WTC11 (cell line): Measurements from ENCODE around the gene CYP27C1. TPM values are rescaled to one million over a fixed set of nuclear protein-coding genes. Genes with fewer than 3 reads are reported as not detected.

Experiments
- ATAC-seq: fragments of 200-7000 bp; cut with Tn5 transposase; 2 replicates; pipeline ENCODE4 v1.10.0; 2021; ENCODE audit warnings: mild to moderate bottlenecking, moderate library complexity
- CTCF ChIA-PET: fragments of 300-600 bp; sonication (Branson Sonifier 250); formaldehyde crosslinking; loops from one replicate; lab custom pipeline; 2021; ENCODE audit warnings: antibody characterized with exemption; lab: Charles Lee
- POLR2A ChIA-PET: fragments of 350-600 bp; sonication (Branson Sonifier 250); formaldehyde crosslinking; loops from one replicate; lab custom pipeline; 2021; ENCODE audit warnings: antibody characterized with exemption; lab: Charles Lee
- DNase-seq: peaks from one replicate; pipeline ENCODE4 v3.0.0; 2021; ENCODE audit warnings: low spot score
- H3K27ac Mint-ChIP-seq: 2 replicates; pipeline ENCODE4 v1.8.0; 2021; ENCODE audit warnings: mixed read lengths
- H3K27me3 Mint-ChIP-seq: 2 replicates; pipeline ENCODE4 v1.8.0; 2021; ENCODE audit warnings: low read depth, mild to moderate bottlenecking, moderate library complexity, mixed read lengths
- H3K36me3 Mint-ChIP-seq: 2 replicates; pipeline ENCODE4 v1.8.0; 2021; ENCODE audit warnings: mixed read lengths
- H3K4me1 Mint-ChIP-seq: 2 replicates; pipeline ENCODE4 v1.8.0; 2022; ENCODE audit warnings: mixed read lengths
- H3K4me3 Mint-ChIP-seq: 2 replicates; pipeline ENCODE4 v1.8.0; 2021; ENCODE audit warnings: mild to moderate bottlenecking, moderate library complexity, mixed read lengths
- H3K9me3 Mint-ChIP-seq: 2 replicates; pipeline ENCODE4 v1.8.0; 2021; ENCODE audit warnings: mixed read lengths
- ATF2 ChIP-seq: sonication (generic); formaldehyde crosslinking; IDR thresholded peaks from 2 replicates; pipeline ENCODE4 v1.8.1; 2022; ENCODE audit warnings: low read depth, missing genetic modification reagents, borderline replicate concordance
- ATF6 ChIP-seq: sonication (generic); formaldehyde crosslinking; IDR thresholded peaks from 2 replicates; pipeline ENCODE4 v1.8.1; 2023; ENCODE audit warnings: mild to moderate bottlenecking, missing genetic modification reagents
- CTCF ChIP-seq: fragments of 200-600 bp; IDR thresholded peaks from 2 replicates; pipeline ENCODE4 v1.8.0; 2022; ENCODE audit warnings: antibody characterized with exemption
- E2F1 ChIP-seq: sonication (generic); formaldehyde crosslinking; IDR thresholded peaks from 2 replicates; pipeline ENCODE4 v1.8.0; 2022; ENCODE audit warnings: mild to moderate bottlenecking, missing genetic modification reagents
- E2F5 ChIP-seq: sonication (generic); formaldehyde crosslinking; IDR thresholded peaks from 2 replicates; pipeline ENCODE4 v1.8.1; 2022; ENCODE audit warnings: mild to moderate bottlenecking, moderate library complexity, missing genetic modification reagents
- GTF2I ChIP-seq: fragments of 250-450 bp; sonication (Bioruptor Pico); conservative IDR thresholded peaks from 2 replicates; pipeline ENCODE4 v1.4.0; 2021; ENCODE audit warnings: mild to moderate bottlenecking
- HMGXB4 ChIP-seq: sonication (generic); formaldehyde crosslinking; IDR thresholded peaks from 2 replicates; pipeline ENCODE4 v1.8.1; 2023; ENCODE audit warnings: mild to moderate bottlenecking, moderate library complexity, missing genetic modification reagents
- IRF1 ChIP-seq: sonication (generic); formaldehyde crosslinking; IDR thresholded peaks from 2 replicates; pipeline ENCODE4 v1.8.0; 2023; ENCODE audit warnings: missing genetic modification reagents
- JAZF1 ChIP-seq: fragments of 250-450 bp; sonication (Bioruptor Pico); IDR thresholded peaks from 2 replicates; pipeline ENCODE4 v1.9.0; 2021; ENCODE audit warnings: moderate library complexity, mild to moderate bottlenecking, inconsistent platforms
- MAX ChIP-seq: sonication (generic); formaldehyde crosslinking; IDR thresholded peaks from 2 replicates; pipeline ENCODE4 v1.8.0; 2022; ENCODE audit warnings: mild to moderate bottlenecking, missing genetic modification reagents
- NFE2L1 ChIP-seq: sonication (generic); formaldehyde crosslinking; IDR thresholded peaks from 2 replicates; pipeline ENCODE4 v1.8.1; 2023; ENCODE audit warnings: missing genetic modification reagents
- NR1H2 ChIP-seq: sonication (generic); formaldehyde crosslinking; IDR thresholded peaks from 2 replicates; pipeline ENCODE4 v1.9.0; 2021; ENCODE audit warnings: mild to moderate bottlenecking, moderate library complexity, missing genetic modification reagents
- SOX15 ChIP-seq: fragments of 250-450 bp; sonication (Bioruptor Pico); IDR thresholded peaks from 2 replicates; pipeline ENCODE4 v1.9.0; 2021; ENCODE audit warnings: mild to moderate bottlenecking
- TEAD4 ChIP-seq: sonication (generic); formaldehyde crosslinking; IDR thresholded peaks from 2 replicates; pipeline ENCODE4 v1.8.0; 2022; ENCODE audit warnings: mild to moderate bottlenecking, missing genetic modification reagents
- ZMAT4 ChIP-seq: fragments of 250-450 bp; sonication (Bioruptor Pico); IDR thresholded peaks from 2 replicates; pipeline ENCODE4 v1.9.0; 2021; ENCODE audit warnings: mild to moderate bottlenecking
- ZNF121 ChIP-seq: sonication (generic); formaldehyde crosslinking; IDR thresholded peaks from 2 replicates; pipeline ENCODE4 v1.8.0; 2023; ENCODE audit warnings: missing genetic modification reagents
- ZNF512 ChIP-seq: sonication (generic); formaldehyde crosslinking; IDR thresholded peaks from 2 replicates; pipeline ENCODE4 v1.8.1; 2022; ENCODE audit warnings: missing genetic modification reagents, borderline replicate concordance
- total RNA-seq: library from RNA; stranded (reverse); gene quantifications from 3 replicates; pipeline ENCODE4 v1.2.3, GENCODE V29; 2021

CYP27C1 gene
- total RNA-seq, 1 experiment from 2014 or later = 2.4 TPM

GRCh38 chr2:127196998-127197397, 23.1 kb downstream of the CYP27C1 start (continued):
- no peak for TF ChIP-seq E2F1 (CRISPR knock-in tag)
- TF ChIP-seq ZMAT4 (CRISPR knock-in tag) = no peak
- no peak for TF ChIP-seq JAZF1 (CRISPR knock-in tag)

- no peak for TF ChIP-seq NR1H2 (CRISPR knock-in tag)
- 0 out of 2 replicates have a peak, but pooled peaks have one; percentile 38 for TF ChIP-seq GTF2I (CRISPR knock-in tag)
- no peak overlapping the region for H3K27ac Mint-ChIP-seq
- peaks cover 36% of the 10 kb centered on the region for H3K4me1 Mint-ChIP-seq
- DNase-seq = no peak
- H3K36me3 Mint-ChIP-seq = 0 out of 2 replicates have a peak, but pooled peaks cover 3% of the 10 kb centered on the region
- ChIA-PET POLR2A (interaction anchor here (1.4 kb wide), 1 partner anchor 97 kb away, joined by 5 read pairs; the partner anchor contains the start of gene ERCC3), CTCF (interaction anchor here (0.6 to 2.1 kb wide), 50 partner anchors 9 to 370 kb away, joined by 3 to 36 read pairs (median 6); partner anchors contain the start of genes CYP27C1 and ERCC3)
- no peak for ATAC-seq
- H3K9me3 Mint-ChIP-seq = peaks cover 8% of the 10 kb centered on the region; the same call in 1 of the 2 replicates
- no peaks in the 10 kb centered on the region for H3K27me3 Mint-ChIP-seq
- H3K4me3 Mint-ChIP-seq = no peak overlapping the region
Observed at GRCh38 chr2:127196549-127196948, 23.6 kb downstream of the CYP27C1 start.

GRCh38 chr2:127195140-127196074, 24.7 kb downstream of the CYP27C1 start:
- H3K27ac Mint-ChIP-seq = no peak overlapping the region
- ATAC-seq (no peak), DNase-seq (no peak)
- 0 out of 2 replicates have a peak, but pooled peaks cover 3% of the 10 kb centered on the region for H3K36me3 Mint-ChIP-seq
- ChIA-PET CTCF (interaction anchor here (0.7 kb wide), 1 partner anchor 69 kb away, joined by 3 read pairs; no protein-coding TSS in a partner anchor), POLR2A (no interaction called here)
- no peaks in the 10 kb centered on the region for H3K27me3 Mint-ChIP-seq
- peaks cover 8% of the 10 kb centered on the region; the same call in 1 of the 2 replicates for H3K9me3 Mint-ChIP-seq
- H3K4me3 Mint-ChIP-seq = no peak overlapping the region
- H3K4me1 Mint-ChIP-seq = peaks cover 33% of the 10 kb centered on the region
- TF ChIP-seq TEAD4 (CRISPR knock-in tag) (no peak), SOX15 (CRISPR knock-in tag) (no peak), IRF1 (CRISPR knock-in tag) (no peak), HMGXB4 (CRISPR knock-in tag) (no peak), ZNF121 (CRISPR knock-in tag) (no peak), E2F5 (CRISPR knock-in tag) (no peak), ATF6 (CRISPR knock-in tag) (no peak), CTCF (no peak), MAX (no peak), ATF2 (no peak), ZNF512 (no peak), JAZF1 (CRISPR knock-in tag) (no peak), NFE2L1 (CRISPR knock-in tag) (no peak)
